CD4-positive, alpha-beta T cell treated with Interleukin-17A for 4 hours (primary cell): ENCODE results near the gene MIA.
"Not testable (repeated sequence)": the region's sequence is repeated elsewhere in the genome, so short reads cannot be mapped to it uniquely, and the experiment has no call there.

Experiments
- DNase-seq: peaks from one replicate; pipeline ENCODE4 v3.0.0-alpha.2; 2020; ENCODE audit warnings: mixed read lengths

The MIA gene

GRCh38 chr19:40804783-40805242, 29.5 kb downstream of the MIA start:
- peak; percentile 42 for DNase-seq

GRCh38 chr19:40805258-40805868, 30.0 kb downstream of the MIA start:
- peak; percentile 76 for DNase-seq

GRCh38 chr19:40806423-40807146, 31.3 kb downstream of the MIA start:
- peak; percentile 85 for DNase-seq

GRCh38 chr19:40807147-40808020, 32.1 kb downstream of the MIA start:
- DNase-seq: peak; percentile 23

GRCh38 chr19:40808021-40808325, 32.7 kb downstream of the MIA start:
- no peak for DNase-seq

- no peak for DNase-seq
These were observed 33.2 kb downstream of the MIA start for GRCh38 chr19:40808497-40808896.

- DNase-seq: no peak
These were observed 34.2 kb downstream of the MIA start for GRCh38 chr19:40809358-40810086.

- no peak for DNase-seq
These were observed 34.8 kb downstream of the MIA start for GRCh38 chr19:40810160-40810559.

- DNase-seq: peak; percentile 63
These were observed 35.5 kb downstream of the MIA start for GRCh38 chr19:40810649-40811408.

GRCh38 chr19:40811478-40812341, 36.4 kb downstream of the MIA start:
- peak; percentile 66 for DNase-seq

GRCh38 chr19:40812571-40812970, 37.2 kb downstream of the MIA start:
- not testable (repeated sequence) for DNase-seq

GRCh38 chr19:40813182-40813581, 37.9 kb downstream of the MIA start:
- DNase-seq: no peak

GRCh38 chr19:40815223-40815622, 39.9 kb downstream of the MIA start:
- no peak for DNase-seq

- DNase-seq: peak; percentile 81
These were observed 43.4 kb downstream of the MIA start for GRCh38 chr19:40818480-40819399.

- peak; percentile 82 for DNase-seq
These were observed 44.3 kb downstream of the MIA start for GRCh38 chr19:40819479-40820234.

- DNase-seq: no peak
These were observed 46.8 kb downstream of the MIA start for GRCh38 chr19:40822161-40822560.

- not testable (repeated sequence) for DNase-seq
These were observed 47.6 kb downstream of the MIA start for GRCh38 chr19:40822704-40823553.

- DNase-seq: not testable (repeated sequence)
These were observed 49.6 kb downstream of the MIA start for GRCh38 chr19:40824916-40825315.
